Measurements from ENCODE around the gene STIM2.
A peak's percentile ranks its signal among the peaks of the same experiment; 100 is the strongest.

STIM2 gene

DNA sequence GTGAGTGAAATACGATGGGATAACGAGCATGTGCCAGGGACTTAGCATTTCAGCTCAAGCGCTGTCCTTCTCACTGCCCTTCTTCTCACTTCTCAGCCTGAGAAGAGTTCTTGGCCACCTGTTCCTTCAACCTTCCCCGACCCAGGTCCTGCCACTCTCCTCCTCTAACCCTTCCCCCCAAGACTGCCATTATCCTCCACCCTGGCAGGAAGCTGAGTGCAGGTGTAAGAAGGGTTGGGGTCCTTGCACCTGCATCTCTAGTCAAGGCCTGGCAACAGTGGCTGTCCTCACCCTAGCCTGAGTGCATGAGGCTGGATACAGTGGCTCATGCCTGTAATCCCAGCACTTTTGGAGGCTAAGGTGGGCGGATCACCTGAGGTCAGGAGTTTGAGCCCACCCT lies 19.9 kb upstream of the STIM2 start:
- Histone ChIP-seq H3K27me3 (ENCODE audit: control insufficient read depth, insufficient read depth, low read length) (no peaks in the 10 kb centered on the region), H3K36me3 (ENCODE audit: control insufficient read depth, insufficient read depth, low read length) (no peaks in the 10 kb centered on the region), H3K4me3 (ENCODE audit: low read length) (no peak overlapping the region), H3K4me1 (ENCODE audit: control insufficient read depth, insufficient read depth, low read length) (no peaks in the 10 kb centered on the region), H3K9me3 (ENCODE audit: control insufficient read depth, low read length) (no peaks in the 10 kb centered on the region), H3K9ac (ENCODE audit: low read length) (no peak overlapping the region)

DNA sequence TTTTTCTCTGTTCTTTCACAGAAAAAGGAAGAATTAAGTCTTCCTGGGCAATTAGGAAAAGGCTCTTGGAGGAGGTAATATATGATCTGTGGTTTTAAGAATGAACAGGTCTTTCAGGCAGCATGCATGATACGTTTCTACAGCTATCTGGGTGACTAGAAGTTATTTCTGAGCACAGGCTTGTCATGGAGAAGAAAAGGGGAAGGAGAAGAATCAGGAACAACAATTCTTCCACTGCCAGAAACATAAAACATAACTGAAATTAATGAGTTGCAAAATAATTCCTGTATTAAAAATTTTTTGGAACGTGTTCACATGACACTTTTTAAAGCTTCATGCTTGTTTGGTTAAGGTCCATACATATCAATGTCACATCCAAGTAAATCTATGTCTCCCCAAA lies 17.7 kb upstream of the STIM2 start:
- H3K4me1 ChIP-seq (ENCODE audit: control insufficient read depth, insufficient read depth, low read length), result no peaks in the 10 kb centered on the region
- H3K27me3 ChIP-seq (ENCODE audit: control insufficient read depth, insufficient read depth, low read length), result no peaks in the 10 kb centered on the region
- no peaks in the 10 kb centered on the region for H3K9me3 ChIP-seq (ENCODE audit: control insufficient read depth, low read length)
- no peak overlapping the region for H3K4me3 ChIP-seq (ENCODE audit: low read length)
- no peak overlapping the region for H3K9ac ChIP-seq (ENCODE audit: low read length)
- H3K36me3 ChIP-seq (ENCODE audit: control insufficient read depth, insufficient read depth, low read length), result no peaks in the 10 kb centered on the region

DNA sequence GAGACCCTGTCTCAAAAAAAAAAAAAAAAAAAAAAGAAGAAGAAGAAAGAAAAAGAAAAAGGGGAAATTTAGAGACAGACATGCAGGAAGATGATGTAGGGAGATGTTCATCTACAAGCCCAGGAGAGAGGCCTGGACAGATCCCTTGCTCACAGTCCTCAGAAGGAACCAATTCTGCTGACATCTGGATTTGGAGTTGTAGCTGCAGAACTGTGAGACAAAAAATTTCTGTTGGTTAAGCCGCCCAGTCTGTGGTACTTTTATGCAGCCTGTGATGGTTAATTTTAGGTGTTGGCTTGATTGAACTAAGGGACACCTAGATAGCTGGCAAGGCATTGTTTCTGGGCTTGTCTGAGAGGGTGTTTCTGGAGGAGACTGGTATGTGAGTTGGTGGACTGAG lies 10.1 kb upstream of the STIM2 start:
- Histone ChIP-seq H3K9me3 (ENCODE audit: control insufficient read depth, low read length) (no peaks in the 10 kb centered on the region), H3K4me3 (ENCODE audit: low read length) (no peak overlapping the region), H3K4me1 (ENCODE audit: control insufficient read depth, insufficient read depth, low read length) (no peaks in the 10 kb centered on the region), H3K27me3 (ENCODE audit: control insufficient read depth, insufficient read depth, low read length) (no peaks in the 10 kb centered on the region), H3K9ac (ENCODE audit: low read length) (no peak overlapping the region), H3K36me3 (ENCODE audit: control insufficient read depth, insufficient read depth, low read length) (no peaks in the 10 kb centered on the region)

GRCh38 chr4:26851129-26851528 lies 9.5 kb upstream of the STIM2 start:
- no peaks in the 10 kb centered on the region for H3K9me3 ChIP-seq (ENCODE audit: control insufficient read depth, low read length)
- H3K36me3 ChIP-seq (ENCODE audit: control insufficient read depth, insufficient read depth, low read length), result no peaks in the 10 kb centered on the region
- no peaks in the 10 kb centered on the region for H3K27me3 ChIP-seq (ENCODE audit: control insufficient read depth, insufficient read depth, low read length)
- H3K4me1 ChIP-seq (ENCODE audit: control insufficient read depth, insufficient read depth, low read length), result no peaks in the 10 kb centered on the region
- H3K4me3 ChIP-seq (ENCODE audit: low read length), result no peak overlapping the region
- no peak overlapping the region for H3K9ac ChIP-seq (ENCODE audit: low read length)

DNA sequence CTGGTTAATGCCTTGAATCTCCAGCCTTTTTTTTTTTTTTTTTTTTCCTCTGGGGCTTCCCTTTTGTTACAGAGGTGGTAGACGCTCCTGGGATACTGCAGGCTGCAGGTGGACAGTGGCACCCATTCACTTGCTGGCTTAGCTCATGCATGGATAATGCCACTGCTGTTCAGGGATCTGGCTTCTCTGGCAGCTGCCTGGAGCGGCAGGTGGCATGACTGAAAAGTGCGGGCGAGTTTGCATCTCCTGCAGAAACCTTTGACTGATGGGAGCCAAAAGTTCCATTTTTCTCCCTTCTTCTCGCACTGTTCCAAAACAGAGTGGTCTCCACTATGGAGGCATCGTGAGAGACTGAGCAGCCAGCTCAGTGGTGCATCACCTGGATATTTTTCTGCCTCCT lies 5.9 kb upstream of the STIM2 start:
- H3K9me3 ChIP-seq (ENCODE audit: control insufficient read depth, low read length), result no peaks in the 10 kb centered on the region
- no peak overlapping the region for H3K9ac ChIP-seq (ENCODE audit: low read length)
- H3K4me3 ChIP-seq (ENCODE audit: low read length), result no peak overlapping the region
- H3K4me1 ChIP-seq (ENCODE audit: control insufficient read depth, insufficient read depth, low read length), result peaks cover 19% of the 10 kb centered on the region
- H3K36me3 ChIP-seq (ENCODE audit: control insufficient read depth, insufficient read depth, low read length), result no peaks in the 10 kb centered on the region
- H3K27me3 ChIP-seq (ENCODE audit: control insufficient read depth, insufficient read depth, low read length), result no peaks in the 10 kb centered on the region

- peaks cover 23% of the 10 kb centered on the region for H3K4me1 ChIP-seq (ENCODE audit: control insufficient read depth, insufficient read depth, low read length)
- H3K27me3 ChIP-seq (ENCODE audit: control insufficient read depth, insufficient read depth, low read length), result no peaks in the 10 kb centered on the region
- H3K9ac ChIP-seq (ENCODE audit: low read length), result peak overlapping the region; percentile 89
- peak overlapping the region; percentile 90 for H3K4me3 ChIP-seq (ENCODE audit: low read length)
- H3K36me3 ChIP-seq (ENCODE audit: control insufficient read depth, insufficient read depth, low read length), result no peaks in the 10 kb centered on the region
- H3K9me3 ChIP-seq (ENCODE audit: control insufficient read depth, low read length), result no peaks in the 10 kb centered on the region
These were observed 3.7 kb upstream of the STIM2 start for GRCh38 chr4:26856906-26857277.

DNA sequence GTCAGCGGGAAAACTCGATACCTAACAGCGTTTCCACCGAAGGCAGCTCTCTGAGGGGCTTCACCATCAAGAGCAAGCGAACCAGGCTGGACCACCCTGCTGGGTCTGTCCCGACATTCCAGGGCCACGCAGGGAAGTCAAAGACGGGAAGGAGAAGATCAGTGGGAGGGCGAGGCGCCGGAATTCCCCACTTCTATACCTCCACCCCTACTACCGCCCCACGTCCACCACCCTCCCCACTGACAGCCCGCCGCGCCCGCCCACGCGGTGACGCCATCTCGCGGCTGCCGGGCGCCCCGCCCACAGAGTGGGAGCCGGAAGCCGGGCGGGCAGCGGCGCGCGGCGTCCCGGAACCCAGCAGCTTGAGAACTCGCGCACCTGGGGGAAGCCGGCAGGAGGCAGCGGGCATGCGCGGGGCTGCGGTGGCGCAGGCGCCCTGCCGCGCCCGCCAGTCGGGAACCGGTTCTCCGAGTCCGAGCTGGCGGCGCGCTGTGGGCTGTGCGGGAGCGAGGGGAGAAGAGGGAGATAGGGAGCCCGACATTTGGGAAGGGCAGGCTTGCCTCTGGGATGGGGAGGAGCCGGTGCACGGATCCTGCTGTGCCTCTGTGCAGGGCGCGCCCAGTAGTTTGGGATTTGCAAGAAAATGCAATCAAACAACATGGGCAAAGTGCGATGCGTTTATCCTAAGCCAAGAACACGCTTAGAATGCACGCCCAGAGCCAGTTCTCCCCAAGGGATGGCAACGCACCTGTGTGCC lies 3.2 kb upstream of the STIM2 start:
- Histone ChIP-seq H3K9me3 (ENCODE audit: control insufficient read depth, low read length) (no peaks in the 10 kb centered on the region), H3K9ac (ENCODE audit: low read length) (peak overlapping the region; percentile 89), H3K36me3 (ENCODE audit: control insufficient read depth, insufficient read depth, low read length) (no peaks in the 10 kb centered on the region), H3K27me3 (ENCODE audit: control insufficient read depth, insufficient read depth, low read length) (no peaks in the 10 kb centered on the region), H3K4me1 (ENCODE audit: control insufficient read depth, insufficient read depth, low read length) (peaks cover 23% of the 10 kb centered on the region), H3K4me3 (ENCODE audit: low read length) (peak overlapping the region; percentile 90)

DNA sequence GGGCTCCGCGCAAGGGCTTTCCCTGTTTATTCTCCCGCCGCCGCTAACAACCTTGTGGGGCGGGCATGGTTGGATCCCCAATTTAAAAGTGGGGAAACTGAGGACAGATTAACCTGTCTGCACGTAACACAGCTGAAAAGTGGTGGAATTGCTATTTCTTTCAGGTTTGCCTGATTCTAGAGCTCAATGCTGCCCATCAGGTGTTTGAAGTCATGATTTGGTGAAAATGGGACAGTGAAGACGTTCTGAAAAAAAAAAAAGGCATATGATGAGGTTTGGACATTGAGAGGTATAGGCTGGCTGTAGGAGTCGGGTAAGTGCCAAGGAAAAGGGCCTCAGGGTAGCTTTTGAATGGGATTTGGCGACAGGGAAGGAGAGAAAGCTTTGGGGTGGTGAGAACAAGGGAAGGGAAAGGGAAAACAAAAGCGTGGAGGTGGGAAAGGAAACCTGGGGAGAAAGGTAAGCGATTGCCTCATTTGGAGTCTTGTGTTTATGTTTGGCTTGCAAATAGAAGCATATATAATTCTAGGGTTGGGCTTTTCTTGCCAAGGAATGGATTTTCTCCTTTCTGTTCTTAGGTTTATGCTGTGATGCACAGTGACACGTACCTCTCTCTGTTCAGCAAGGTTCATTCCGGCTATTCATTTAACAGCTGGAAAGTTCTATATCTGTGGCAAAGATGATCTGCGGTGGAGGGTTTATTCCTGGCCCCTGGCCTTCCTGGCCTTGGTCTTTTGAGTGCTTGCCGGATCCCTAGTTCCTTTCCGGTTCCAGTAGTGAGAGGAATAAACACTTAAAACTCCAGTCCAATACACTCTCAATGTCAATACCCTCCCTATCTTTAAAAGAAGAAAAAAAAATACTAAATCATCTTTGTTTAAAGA lies 2.4 kb upstream of the STIM2 start:
- Histone ChIP-seq H3K4me1 (ENCODE audit: control insufficient read depth, insufficient read depth, low read length) (peaks cover 23% of the 10 kb centered on the region), H3K36me3 (ENCODE audit: control insufficient read depth, insufficient read depth, low read length) (no peaks in the 10 kb centered on the region), H3K9ac (ENCODE audit: low read length) (peak overlapping the region; percentile 89), H3K27me3 (ENCODE audit: control insufficient read depth, insufficient read depth, low read length) (no peaks in the 10 kb centered on the region), H3K4me3 (ENCODE audit: low read length) (peak overlapping the region; percentile 90), H3K9me3 (ENCODE audit: control insufficient read depth, low read length) (no peaks in the 10 kb centered on the region)

- Histone ChIP-seq H3K9me3 (ENCODE audit: control insufficient read depth, low read length) (no peaks in the 10 kb centered on the region), H3K4me1 (ENCODE audit: control insufficient read depth, insufficient read depth, low read length) (peaks cover 23% of the 10 kb centered on the region), H3K36me3 (ENCODE audit: control insufficient read depth, insufficient read depth, low read length) (no peaks in the 10 kb centered on the region), H3K27me3 (ENCODE audit: control insufficient read depth, insufficient read depth, low read length) (no peaks in the 10 kb centered on the region), H3K9ac (ENCODE audit: low read length) (peak overlapping the region; percentile 89), H3K4me3 (ENCODE audit: low read length) (peak overlapping the region; percentile 7)
These were observed 1.7 kb upstream of the STIM2 start for GRCh38 chr4:26858947-26859401.

DNA sequence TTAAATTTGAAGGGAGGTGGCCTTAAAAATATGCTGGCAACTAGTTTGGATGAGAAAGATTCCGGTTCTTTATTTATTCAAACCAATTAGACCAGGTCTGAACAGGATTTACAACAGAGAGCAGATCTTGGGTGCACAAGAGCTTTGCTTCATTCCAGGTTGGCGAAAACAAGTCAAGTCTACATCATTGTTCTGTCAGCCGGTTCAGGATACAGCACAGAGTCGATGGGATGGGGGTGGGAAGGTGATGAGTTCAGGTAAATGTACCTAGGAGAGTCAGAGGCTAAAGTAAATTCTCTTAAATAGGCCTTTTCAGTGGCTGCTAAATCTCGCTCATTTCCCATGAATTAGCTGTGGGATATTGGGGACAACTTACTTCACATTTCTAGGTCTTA lies 882 bp upstream of the STIM2 start:
- H3K9ac ChIP-seq (ENCODE audit: low read length), result peak overlapping the region; percentile 73
- H3K36me3 ChIP-seq (ENCODE audit: control insufficient read depth, insufficient read depth, low read length), result no peaks in the 10 kb centered on the region
- no peaks in the 10 kb centered on the region for H3K27me3 ChIP-seq (ENCODE audit: control insufficient read depth, insufficient read depth, low read length)
- peaks cover 23% of the 10 kb centered on the region for H3K4me1 ChIP-seq (ENCODE audit: control insufficient read depth, insufficient read depth, low read length)
- H3K4me3 ChIP-seq (ENCODE audit: low read length), result peak overlapping the region; percentile 57
- H3K9me3 ChIP-seq (ENCODE audit: control insufficient read depth, low read length), result no peaks in the 10 kb centered on the region

DNA sequence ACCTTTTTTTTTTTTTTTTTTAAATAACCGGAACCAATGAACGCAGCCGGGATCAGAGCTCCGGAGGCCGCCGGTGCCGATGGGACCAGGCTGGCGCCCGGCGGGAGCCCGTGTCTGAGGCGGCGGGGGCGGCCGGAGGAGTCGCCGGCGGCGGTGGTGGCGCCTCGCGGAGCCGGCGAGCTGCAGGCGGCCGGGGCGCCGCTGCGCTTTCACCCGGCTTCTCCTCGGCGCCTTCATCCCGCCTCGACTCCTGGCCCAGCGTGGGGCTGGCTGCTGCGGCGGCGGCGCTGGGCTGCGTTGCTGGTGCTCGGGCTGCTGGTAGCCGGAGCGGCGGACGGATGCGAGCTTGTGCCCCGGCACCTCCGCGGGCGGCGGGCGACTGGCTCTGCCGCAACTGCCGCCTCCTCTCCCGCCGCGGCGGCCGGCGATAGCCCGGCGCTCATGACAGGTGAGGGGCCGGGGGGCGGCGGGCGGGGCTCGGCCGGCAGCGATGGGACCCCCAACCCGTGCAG lies 337 bp downstream of the STIM2 start:
- Histone ChIP-seq H3K9ac (ENCODE audit: low read length) (peak overlapping the region; percentile 58), H3K4me3 (ENCODE audit: low read length) (peak overlapping the region; percentile 62), H3K4me1 (ENCODE audit: control insufficient read depth, insufficient read depth, low read length) (peaks cover 23% of the 10 kb centered on the region), H3K36me3 (ENCODE audit: control insufficient read depth, insufficient read depth, low read length) (no peaks in the 10 kb centered on the region), H3K9me3 (ENCODE audit: control insufficient read depth, low read length) (no peaks in the 10 kb centered on the region), H3K27me3 (ENCODE audit: control insufficient read depth, insufficient read depth, low read length) (no peaks in the 10 kb centered on the region)
